OCI-LY3 (cell line): ENCODE results near the gene CAPG.
"Not testable (repeated sequence)": the region's sequence is repeated elsewhere in the genome, so short reads cannot be mapped to it uniquely, and the experiment has no call there.

Experiments used
- H2AFZ ChIP-seq: fragments of 200-600, 300-600 bp; shearing (Covaris generic); 2 replicates; pipeline ENCODE4 v1.6.0; 2014; ENCODE audit warnings: antibody characterized with exemption, low read depth, low read length
- H3K27ac ChIP-seq: fragments of 200-600, 300-600 bp; sonication (generic); 2 replicates; pipeline ENCODE4 v1.5.1; 2014; ENCODE audit warnings: mild to moderate bottlenecking, low read length, moderate library complexity, mixed read lengths
- H3K27me3 ChIP-seq: fragments of 200-600, 300-600 bp; sonication (generic); 2 replicates; pipeline ENCODE4 v1.6.1; 2014; ENCODE audit warnings: low read depth, low read length, mixed read lengths
- H3K36me3 ChIP-seq: fragments of 200-600, 300-600 bp; sonication (generic); replicated peaks from 2 replicates; pipeline ENCODE3; 2014; ENCODE audit warnings: low read depth, low read length, mixed read lengths
- H3K4me1 ChIP-seq: fragments of 300-600, 200-600 bp; sonication (generic); 2 replicates; pipeline ENCODE4 v1.6.1; 2014; ENCODE audit warnings: low read length, mixed read lengths
- H3K4me2 ChIP-seq: fragments of 200-600, 300-600 bp; sonication (generic); 2 replicates; pipeline ENCODE4 v1.6.1; 2014; ENCODE audit warnings: low read length, mixed read lengths
- H3K4me3 ChIP-seq: fragments of 300-600, 200-600 bp; sonication (generic); 2 replicates; pipeline ENCODE4 v1.5.1; 2014; ENCODE audit warnings: antibody characterized with exemption, mild to moderate bottlenecking, low read length, moderate library complexity
- H3K79me2 ChIP-seq: fragments of 300-600, 200-600 bp; shearing (Covaris generic); 2 replicates; pipeline ENCODE4 v1.6.1; 2014; ENCODE audit warnings: mild to moderate bottlenecking, low read length, mixed read lengths
- H3K9ac ChIP-seq: fragments of 300-600, 200-600 bp; shearing (Covaris generic); 2 replicates; pipeline ENCODE4 v1.6.0; 2014; ENCODE audit warnings: mild to moderate bottlenecking, low read length, moderate library complexity
- H3K9me3 ChIP-seq: fragments of 200-600, 300-600 bp; shearing (Covaris generic); 2 replicates; pipeline ENCODE4 v1.6.1; 2014; ENCODE audit warnings: low read length, mixed read lengths; ENCODE audit not compliant: insufficient read depth
- H4K20me1 ChIP-seq: fragments of 200-600, 300-600 bp; sonication (generic); 2 replicates; pipeline ENCODE4 v1.6.1; 2016; ENCODE audit warnings: low read length, mixed read lengths; ENCODE audit not compliant: insufficient read depth
- CTCF ChIP-seq: fragments of 200-600, 300-600 bp; sonication (generic); IDR thresholded peaks from 2 replicates; pipeline ENCODE4 v1.5.1; 2014; ENCODE audit warnings: antibody characterized with exemption, low read length, low read depth
- EZH2phosphoT487 ChIP-seq: fragments of 200-600 bp; shearing (Covaris generic); IDR thresholded peaks from 2 replicates; pipeline ENCODE4 v1.6.1; 2018; ENCODE audit warnings: antibody characterized with exemption, mixed run types, low read depth

Gene CAPG

GRCh38 chr2:85418132-85419008 is 8.2 kb upstream of the CAPG start, which contains the start of gene SH2D6:
SH2D6 (plus strand) TSS chr2:85418714; CDS start chr2:85429466, 10,752 bp downstream.
- Histone ChIP-seq H3K27ac (peak within 1 kb of the TSS; percentile 78), H4K20me1 (no peaks in the 10 kb centered on the region), H2AFZ (peak within 1 kb of the TSS; percentile 95), H3K36me3 (no peaks in the 10 kb centered on the region), H3K9ac (peak within 1 kb of the TSS; percentile 84), H3K79me2 (peaks cover 5% of the 10 kb centered on the region; the same call in 1 of the 2 replicates), H3K4me1 (peaks cover 48% of the 10 kb centered on the region), H3K9me3 (no peaks in the 10 kb centered on the region), H3K4me3 (peak within 1 kb of the TSS; percentile 91), H3K27me3 (no peaks in the 10 kb centered on the region), H3K4me2 (peak within 1 kb of the TSS; percentile 92)
- TF ChIP-seq EZH2phosphoT487 (no peak), CTCF (no peak)

- Histone ChIP-seq H3K9ac (no peak overlapping the region), H4K20me1 (no peaks in the 10 kb centered on the region), H3K27ac (no peak overlapping the region), H3K4me3 (no peak overlapping the region), H3K9me3 (no peaks in the 10 kb centered on the region), H3K27me3 (no peaks in the 10 kb centered on the region), H3K79me2 (peaks cover 5% of the 10 kb centered on the region; the same call in 1 of the 2 replicates), H3K4me1 (peaks cover 41% of the 10 kb centered on the region), H2AFZ (no peak overlapping the region), H3K36me3 (no peaks in the 10 kb centered on the region), H3K4me2 (peak overlapping the region; percentile 21)
- no peak for TF ChIP-seq EZH2phosphoT487
- no peak for TF ChIP-seq CTCF
Measured at GRCh38 chr2:85415980-85416650, 5.9 kb upstream of the CAPG start.

- no peaks in the 10 kb centered on the region for H3K9me3 ChIP-seq
- no peaks in the 10 kb centered on the region for H3K27me3 ChIP-seq
- peaks cover 5% of the 10 kb centered on the region; the same call in 1 of the 2 replicates for H3K79me2 ChIP-seq
- TF ChIP-seq EZH2phosphoT487 (no peak), CTCF (no peak)
- no peak overlapping the region for H3K27ac ChIP-seq
- H3K4me2 ChIP-seq: no peak overlapping the region
- no peak overlapping the region for H2AFZ ChIP-seq
- H3K4me3 ChIP-seq: no peak overlapping the region
- peaks cover 39% of the 10 kb centered on the region for H3K4me1 ChIP-seq
- no peaks in the 10 kb centered on the region for H3K36me3 ChIP-seq
- no peaks in the 10 kb centered on the region for H4K20me1 ChIP-seq
- no peak overlapping the region for H3K9ac ChIP-seq
Measured at GRCh38 chr2:85414761-85415553, 4.8 kb upstream of the CAPG start.

GRCh38 chr2:85414421-85414759 is 4.2 kb upstream of the CAPG start:
- not testable (repeated sequence) for H3K79me2 ChIP-seq, H3K9me3 ChIP-seq, H3K4me2 ChIP-seq, H3K9ac ChIP-seq, H3K27me3 ChIP-seq, H4K20me1 ChIP-seq, H3K27ac ChIP-seq, H2AFZ ChIP-seq, H3K4me3 ChIP-seq, H3K36me3 ChIP-seq
- peaks cover 39% of the 10 kb centered on the region for H3K4me1 ChIP-seq
